H9 (cell line): Measurements from ENCODE around the gene RERE. TPM values are rescaled to one million over a fixed set of nuclear protein-coding genes. Genes with fewer than 3 reads are reported as not detected.

Experiments
- DNase-seq: peaks from one replicate; pipeline ENCODE4 v3.0.0-alpha.2; 2017
- H2AFZ ChIP-seq: one replicate; pipeline ENCODE4 v1.6.1; 2013; ENCODE audit warnings: mild to moderate bottlenecking, low read length, control low read depth, moderate library complexity
- H2AK5ac ChIP-seq: 2 replicates; pipeline ENCODE4 v1.6.1; 2013; ENCODE audit warnings: low read length, control low read depth, mixed read lengths; ENCODE audit not compliant: insufficient read length
- H2BK120ac ChIP-seq: one replicate; pipeline ENCODE4 v1.6.1; 2013; ENCODE audit warnings: low read depth, mild to moderate bottlenecking, low read length, control low read depth, inconsistent platforms; ENCODE audit not compliant: poor library complexity, severe bottlenecking
- H2BK12ac ChIP-seq: 2 replicates; pipeline ENCODE4 v1.6.1; 2013; ENCODE audit warnings: low read length, control low read depth, mixed read lengths, low read depth; ENCODE audit not compliant: insufficient read length
- H2BK15ac ChIP-seq: 2 replicates; pipeline ENCODE4 v1.6.1; 2013; ENCODE audit warnings: low read depth, low read length, control low read depth
- H2BK20ac ChIP-seq: one replicate; pipeline ENCODE4 v1.6.1; 2013; ENCODE audit warnings: low read depth, mild to moderate bottlenecking, low read length, control low read depth, inconsistent platforms; ENCODE audit not compliant: poor library complexity, severe bottlenecking
- H2BK5ac ChIP-seq: 2 replicates; pipeline ENCODE4 v1.6.1; 2013; ENCODE audit warnings: low read length, control low read depth, mixed read lengths; ENCODE audit not compliant: insufficient read length
- H3K14ac ChIP-seq: 2 replicates; pipeline ENCODE4 v1.6.1; 2013; ENCODE audit warnings: low read length, control low read depth; ENCODE audit not compliant: insufficient read depth
- H3K18ac ChIP-seq: 2 replicates; pipeline ENCODE4 v1.6.1; 2013; ENCODE audit warnings: low read depth, mild to moderate bottlenecking, mixed read lengths, low read length, control low read depth; ENCODE audit not compliant: insufficient read length
- H3K23ac ChIP-seq: 2 replicates; pipeline ENCODE4 v1.6.1; 2013; ENCODE audit warnings: low read length, control low read depth, mixed read lengths, low read depth; ENCODE audit not compliant: insufficient read length
- H3K23me2 ChIP-seq: 2 replicates; pipeline ENCODE4 v1.6.1; 2013; ENCODE audit warnings: low read depth, mild to moderate bottlenecking, mixed read lengths, low read length, control low read depth; ENCODE audit not compliant: insufficient read length, poor library complexity, severe bottlenecking
- H3K27ac ChIP-seq: 2 replicates; pipeline ENCODE4 v1.5.1; 2013; ENCODE audit warnings: low read length, control low read depth, mixed read lengths, low read depth; ENCODE audit not compliant: insufficient read length
- H3K27me3 ChIP-seq: 2 replicates; pipeline ENCODE4 v1.6.1; 2013; ENCODE audit warnings: low read length, control low read depth, inconsistent platforms; ENCODE audit not compliant: insufficient read depth
- H3K4ac ChIP-seq: 2 replicates; pipeline ENCODE4 v1.6.1; 2013; ENCODE audit warnings: low read depth, mild to moderate bottlenecking, control low read depth, inconsistent platforms, low read length, moderate library complexity
- H3K4me1 ChIP-seq: 2 replicates; pipeline ENCODE4 v1.6.1; 2013; ENCODE audit warnings: low read length, control low read depth, inconsistent platforms; ENCODE audit not compliant: insufficient read depth
- H3K4me2 ChIP-seq: 2 replicates; pipeline ENCODE4 v1.6.1; 2013; ENCODE audit warnings: low read length, control low read depth, mixed read lengths; ENCODE audit not compliant: insufficient read length, insufficient read depth
- H3K56ac ChIP-seq: 2 replicates; pipeline ENCODE4 v1.6.1; 2013; ENCODE audit warnings: low read depth, mild to moderate bottlenecking, mixed read lengths, low read length, control low read depth; ENCODE audit not compliant: insufficient read length
- H3K79me1 ChIP-seq: 2 replicates; pipeline ENCODE4 v1.6.1; 2013; ENCODE audit warnings: low read depth, mild to moderate bottlenecking, moderate library complexity, low read length, control low read depth, inconsistent platforms; ENCODE audit not compliant: insufficient read depth, poor library complexity, severe bottlenecking
- H3K79me2 ChIP-seq: 2 replicates; pipeline ENCODE4 v1.6.1; 2013; ENCODE audit warnings: low read length, control low read depth, inconsistent platforms; ENCODE audit not compliant: insufficient read depth
- H3K9ac ChIP-seq: 2 replicates; pipeline ENCODE4 v1.6.1; 2013; ENCODE audit warnings: low read length, control low read depth, mixed read lengths; ENCODE audit not compliant: insufficient read length; ENCODE audit errors: extremely low read depth
- H3K9me3 ChIP-seq: one replicate; pipeline ENCODE4 v1.6.1; 2013; ENCODE audit warnings: low read depth, low read length, inconsistent platforms; ENCODE audit not compliant: control insufficient read depth
- H3T11ph ChIP-seq: one replicate; pipeline ENCODE4 v1.6.1; 2013; ENCODE audit warnings: mild to moderate bottlenecking, low read length, control low read depth, inconsistent platforms
- H4K20me1 ChIP-seq: one replicate; pipeline ENCODE4 v1.6.1; 2013; ENCODE audit not compliant: control insufficient read depth, insufficient read length, insufficient read depth
- H4K5ac ChIP-seq: 2 replicates; pipeline ENCODE4 v1.6.1; 2013; ENCODE audit warnings: low read depth, mild to moderate bottlenecking, mixed read lengths, low read length, control low read depth; ENCODE audit not compliant: insufficient read length
- H4K8ac ChIP-seq: replicated peaks from 2 replicates; pipeline ENCODE4 v1.6.1; 2013; ENCODE audit warnings: low read length, control low read depth, mixed read lengths, low read depth; ENCODE audit not compliant: insufficient read length
- H4K91ac ChIP-seq: 2 replicates; pipeline ENCODE4 v1.6.1; 2013; ENCODE audit warnings: low read depth, mild to moderate bottlenecking, moderate library complexity, mixed read lengths, low read length, control low read depth; ENCODE audit not compliant: insufficient read length
- H3K27ac Mint-ChIP-seq, 3 experiments: 2 replicates in 2 of 3; 3 replicates in 1 of 3; pipeline ENCODE4 v1.8.0; 2020 to 2021; ENCODE audit warnings: mixed read lengths in 3 of 3, mild to moderate bottlenecking in 1 of 3, moderate library complexity in 1 of 3
- H3K27me3 Mint-ChIP-seq: 2 replicates; pipeline ENCODE4 v1.8.0; 2021; ENCODE audit warnings: low read depth, mild to moderate bottlenecking, moderate library complexity, mixed read lengths
- H3K36me3 Mint-ChIP-seq, 3 experiments: 2 replicates in 2 of 3; 3 replicates in 1 of 3; pipeline ENCODE4 v1.8.0; 2020 to 2021; ENCODE audit warnings: low read depth in 3 of 3, mixed read lengths in 3 of 3; ENCODE audit not compliant: insufficient read depth in 1 of 3
- H3K4me1 Mint-ChIP-seq, 2 experiments: 2 replicates each; pipeline ENCODE4 v1.8.0; 2020; ENCODE audit warnings: mixed read lengths in 2 of 2
- H3K4me3 Mint-ChIP-seq, 2 experiments: 2 replicates in 1 of 2; 3 replicates in 1 of 2; pipeline ENCODE4 v1.8.0; 2020 to 2021; ENCODE audit warnings: mild to moderate bottlenecking in 2 of 2, mixed read lengths in 2 of 2, moderate library complexity in 1 of 2
- H3K9me3 Mint-ChIP-seq, 2 experiments: 2 replicates in 1 of 2; 3 replicates in 1 of 2; pipeline ENCODE4 v1.8.0; 2020; ENCODE audit warnings: mild to moderate bottlenecking in 2 of 2, mixed read lengths in 2 of 2, moderate library complexity in 1 of 2
- CTCF ChIP-seq: fragments of 200-600 bp; sonication (generic); conservative IDR thresholded peaks from 3 replicates; pipeline ENCODE4 v1.8.0; 2021; ENCODE audit warnings: antibody characterized with exemption, mild to moderate bottlenecking
- WGBS: extraction: QIAGEN DNeasy Blood & Tissue Kit; methylation state at CpG from one replicate; pipeline ENCODE4 v1.1.7; 2013; ENCODE audit warnings: missing lambda C conversion rate, low lambda C conversion rate, mixed read lengths; ENCODE audit not compliant: insufficient read length; ENCODE audit errors: extremely low coverage; 5-methylcytosine and 5-hydroxymethylcytosine counted together
- total RNA-seq: library from RNA; stranded (reverse); gene quantifications from 2 replicates; pipeline ENCODE4 v1.2.1, GENCODE V29; 2021

Gene RERE
- total RNA-seq, 1 experiment from 2014 or later: 103 TPM

GRCh38 chr1:8406011-8406410, 411.4 kb downstream of the RERE start:
- no peak overlapping the region for H4K91ac ChIP-seq
- no peaks in the 10 kb centered on the region for H4K20me1 ChIP-seq
- Mint-ChIP-seq H3K27me3 (no peaks in the 10 kb centered on the region), H3K4me3 (no peak overlapping the region), H3K27ac (0 out of 7 replicates have a peak overlapping the region, but pooled peaks of 1 of the 3 experiments have one; percentile 31), H3K4me1 (peaks cover 42 to 43% of the 10 kb centered on the region in 2 experiments), H3K36me3 (peaks cover 27 to 31% (median 30%) of the 10 kb centered on the region in 3 experiments), H3K9me3 (no peaks in the 10 kb centered on the region; a peak in 1 of 5 replicates)
- H4K5ac ChIP-seq: no peak overlapping the region
- H3K4me2 ChIP-seq: no peak overlapping the region
- no peak overlapping the region for H2BK15ac ChIP-seq
- no peak overlapping the region for H4K8ac ChIP-seq
- H2BK20ac ChIP-seq: no peak overlapping the region
- DNase-seq: no peak
- no CpG with 5 or more reads among the region's 7 CpGs for WGBS
- no peak overlapping the region for H2BK120ac ChIP-seq
- no peak overlapping the region for H3K4ac ChIP-seq
- H3K79me2 ChIP-seq: peaks cover 6% of the 10 kb centered on the region; the same call in 1 of the 2 replicates
- no peak overlapping the region for H2BK12ac ChIP-seq
- H3K18ac ChIP-seq: no peak overlapping the region
- H3K56ac ChIP-seq: no peak overlapping the region
- no peak overlapping the region for H3K23ac ChIP-seq
- H3K23me2 ChIP-seq: no peaks in the 10 kb centered on the region
- H3K4me1 ChIP-seq: peaks cover 9% of the 10 kb centered on the region; the same call in 1 of the 2 replicates
- H2AFZ ChIP-seq: no peak overlapping the region
- no peaks in the 10 kb centered on the region for H3K9me3 ChIP-seq
- no peak for TF ChIP-seq CTCF
- H3K14ac ChIP-seq: no peak overlapping the region
- H3K27me3 ChIP-seq: no peaks in the 10 kb centered on the region
- H2BK5ac ChIP-seq: no peak overlapping the region
- H3T11ph ChIP-seq: no peak overlapping the region
- H2AK5ac ChIP-seq: no peak overlapping the region
- H3K9ac ChIP-seq: no peak overlapping the region
- H3K79me1 ChIP-seq: peaks cover 4% of the 10 kb centered on the region
- H3K27ac ChIP-seq: no peak overlapping the region
